Activated CD4-positive, alpha-beta T cell treated with anti-CD3 and anti-CD28 coated beads for 48 hours (primary cell): Measurements from ENCODE around the gene RUNX2.

ENCODE experiments used
- DNase-seq: peaks from one replicate; pipeline ENCODE4 v3.0.0-alpha.2; 2020

The RUNX2 gene

GRCh38 chr6:45491048-45491735 is 163.1 kb downstream of the RUNX2 start:
- no peak for DNase-seq

GRCh38 chr6:45491874-45492273 is 163.7 kb downstream of the RUNX2 start:
- DNase-seq: no peak

- no peak for DNase-seq
Observed at GRCh38 chr6:45493761-45494160, 165.6 kb downstream of the RUNX2 start.

DNA sequence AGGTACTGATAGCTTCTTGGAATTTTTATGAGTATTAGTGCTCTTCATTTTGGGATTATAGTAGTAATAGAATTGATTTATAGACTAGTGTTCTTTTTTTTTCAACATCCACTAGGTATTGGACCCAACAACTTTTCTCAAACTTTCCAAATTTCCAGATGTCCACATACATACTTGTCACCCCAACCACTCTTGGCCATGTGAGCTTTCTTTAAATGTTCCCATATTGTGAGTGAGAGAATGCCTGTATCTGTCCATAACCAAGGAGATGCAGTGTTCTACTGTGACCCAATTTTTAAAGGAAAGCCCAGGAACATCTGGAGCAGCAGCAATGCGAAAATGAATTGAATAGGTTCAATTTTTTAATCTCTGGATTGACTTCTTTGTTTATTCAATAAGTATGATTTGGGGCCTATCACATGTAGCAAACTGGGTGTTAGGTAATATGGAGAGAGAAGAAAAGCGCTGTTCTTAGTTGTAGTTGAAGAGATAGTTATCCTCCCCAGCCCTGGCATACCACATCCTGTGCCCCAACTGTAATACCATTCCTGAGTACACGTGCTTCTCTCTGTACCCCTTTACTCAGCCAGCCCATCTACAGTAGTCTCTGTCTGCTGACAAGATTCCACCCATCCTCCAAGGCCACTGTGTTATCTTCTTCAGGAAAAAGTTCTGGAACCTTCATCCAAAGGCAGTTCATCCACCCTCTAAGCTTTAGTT is 166.4 kb downstream of the RUNX2 start:
- no peak for DNase-seq

GRCh38 chr6:45495429-45496084 is 167.4 kb downstream of the RUNX2 start:
- no peak for DNase-seq

GRCh38 chr6:45496085-45496433 is 167.9 kb downstream of the RUNX2 start:
- no peak for DNase-seq

- no peak for DNase-seq
Observed at GRCh38 chr6:45498591-45498990, 170.5 kb downstream of the RUNX2 start.

DNA sequence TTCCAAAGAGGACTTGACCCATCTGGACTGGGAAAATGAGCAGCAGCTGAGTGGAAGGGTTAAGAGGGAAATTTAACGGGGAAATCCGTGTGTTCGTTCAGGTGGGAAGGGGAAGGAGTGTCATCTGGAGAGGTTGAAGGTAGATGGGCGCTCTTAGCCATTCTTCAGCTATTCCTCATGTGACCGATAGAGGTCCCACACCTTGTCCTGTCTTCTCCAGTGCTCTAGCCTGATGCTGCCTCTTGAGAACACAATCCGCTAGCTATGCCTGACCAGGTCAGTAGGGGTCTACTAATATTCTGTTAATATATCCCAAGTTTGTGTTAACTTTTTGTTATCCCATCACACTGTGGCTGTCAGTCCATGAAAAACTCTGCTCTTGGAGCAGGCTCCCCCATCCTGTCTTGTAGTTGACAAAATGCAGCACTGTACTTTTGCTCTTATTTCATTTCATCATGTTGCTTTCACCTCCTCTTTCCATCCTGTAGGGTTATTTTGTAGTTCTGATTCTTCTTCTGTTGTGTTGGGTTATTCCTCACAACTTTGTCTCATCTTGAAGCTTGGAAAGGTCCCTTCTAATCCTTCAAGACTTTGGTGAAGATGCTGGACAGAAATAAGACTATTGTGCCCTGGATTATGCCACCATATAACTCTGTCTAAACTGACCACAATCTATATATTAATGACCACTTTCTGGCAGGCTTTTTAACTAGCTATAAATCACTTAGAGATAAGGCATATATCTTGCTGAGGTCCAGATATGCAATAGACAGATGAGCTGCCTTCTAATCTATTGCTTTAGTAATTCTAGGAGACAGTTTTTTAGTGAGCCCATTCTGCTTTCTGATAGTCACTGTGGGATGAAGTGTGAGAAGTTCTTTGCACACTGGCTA is 173.0 kb downstream of the RUNX2 start:
- DNase-seq: no peak

DNA sequence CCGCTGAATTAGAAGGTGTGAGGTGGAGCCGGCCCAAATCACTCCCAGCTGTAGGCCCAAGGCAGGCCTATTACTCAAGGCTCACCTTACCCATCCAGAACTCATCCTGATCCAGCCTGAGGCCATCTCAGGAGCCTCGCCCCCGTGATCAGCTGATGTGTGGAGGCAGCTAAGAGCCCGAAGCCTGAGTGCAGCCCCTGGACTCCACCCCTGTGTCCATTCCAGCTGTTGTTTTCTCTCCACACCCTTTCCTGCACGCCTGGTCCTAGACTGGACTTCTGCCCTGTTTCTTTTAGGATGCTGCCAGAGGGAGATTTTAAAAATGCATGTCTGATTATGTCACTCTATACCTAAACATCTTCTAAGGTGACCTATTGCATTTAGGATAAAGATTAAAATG is 174.3 kb downstream of the RUNX2 start:
- DNase-seq: no peak

DNA sequence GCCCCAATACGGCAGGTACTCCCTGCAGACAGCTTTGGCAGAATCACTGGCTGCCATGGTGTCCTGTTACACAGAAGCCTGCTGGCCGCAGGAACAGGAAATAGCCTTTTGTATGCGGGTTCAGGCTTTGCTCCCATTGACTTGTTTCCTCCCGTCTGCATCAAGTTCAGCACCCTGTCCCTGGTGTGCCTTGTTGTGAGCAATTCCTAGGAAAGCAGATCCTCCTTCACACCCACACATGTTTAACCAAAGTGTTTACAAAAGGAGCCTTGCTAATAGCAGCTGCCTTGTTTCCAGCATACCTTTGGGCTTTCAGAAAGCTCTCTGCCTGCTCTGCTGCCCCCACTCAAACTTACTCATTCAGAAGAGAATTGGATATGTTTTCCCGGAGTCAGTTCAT is 176.8 kb downstream of the RUNX2 start:
- no peak for DNase-seq

DNA sequence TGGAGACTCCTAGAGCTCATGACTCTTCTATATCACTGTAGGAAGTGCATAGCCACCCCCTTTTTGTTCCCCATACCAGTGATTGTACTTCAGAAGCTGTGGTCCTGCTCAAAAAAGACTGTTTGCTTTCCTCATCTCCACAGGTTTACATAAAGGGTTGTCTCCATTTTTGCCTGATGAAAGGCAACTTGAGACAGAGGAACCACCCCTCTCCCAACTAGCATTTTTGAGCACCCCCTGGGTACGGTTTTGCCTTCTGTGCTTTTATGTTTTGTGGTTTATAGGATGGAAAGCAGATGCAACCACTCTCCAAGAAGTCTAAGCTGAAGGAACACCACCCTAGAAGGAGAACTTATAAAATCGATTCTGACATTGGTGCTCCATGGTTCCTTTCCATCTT is 177.3 kb downstream of the RUNX2 start:
- no peak for DNase-seq

DNA sequence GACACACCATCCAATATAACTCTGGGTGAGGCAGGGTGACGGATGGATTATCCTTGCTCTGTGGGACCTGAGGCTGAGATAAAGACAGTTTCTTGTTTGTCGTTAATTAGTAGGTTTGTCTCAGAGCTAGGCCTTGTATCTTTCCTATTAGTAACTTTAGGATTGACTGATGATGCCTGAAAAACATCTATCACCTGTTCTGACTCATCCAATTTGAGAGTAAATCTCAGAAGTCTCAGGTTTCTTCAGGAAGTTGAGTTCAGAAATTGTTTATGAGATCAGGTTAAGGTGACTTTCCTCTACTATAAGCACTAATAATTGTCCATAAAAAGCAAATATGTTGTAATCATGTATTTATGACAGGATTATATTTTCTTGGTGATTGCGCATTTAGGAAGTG is 179.1 kb downstream of the RUNX2 start:
- DNase-seq: no peak

- DNase-seq: no peak
Observed at GRCh38 chr6:45509426-45509825, 181.3 kb downstream of the RUNX2 start.

DNA sequence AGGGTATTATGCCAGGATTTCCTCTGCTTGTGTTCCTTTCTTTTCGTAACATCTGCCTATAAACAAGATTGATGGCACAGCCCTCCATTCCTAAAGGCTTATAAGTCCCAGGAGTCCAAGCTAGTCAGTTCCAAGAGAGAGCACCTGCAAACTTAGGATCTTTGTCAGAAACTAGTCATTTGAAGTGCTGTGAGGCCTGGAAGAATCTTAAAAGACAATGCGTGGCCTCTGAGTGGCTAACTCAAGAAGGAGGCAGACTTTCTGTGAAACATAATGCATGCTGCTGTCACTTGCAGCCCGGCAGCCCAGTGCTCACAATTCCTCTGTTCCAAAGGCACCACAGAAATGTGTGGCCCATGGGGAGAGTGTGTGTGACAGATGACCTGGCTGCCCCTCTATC is 184.6 kb downstream of the RUNX2 start:
- DNase-seq: no peak

DNA sequence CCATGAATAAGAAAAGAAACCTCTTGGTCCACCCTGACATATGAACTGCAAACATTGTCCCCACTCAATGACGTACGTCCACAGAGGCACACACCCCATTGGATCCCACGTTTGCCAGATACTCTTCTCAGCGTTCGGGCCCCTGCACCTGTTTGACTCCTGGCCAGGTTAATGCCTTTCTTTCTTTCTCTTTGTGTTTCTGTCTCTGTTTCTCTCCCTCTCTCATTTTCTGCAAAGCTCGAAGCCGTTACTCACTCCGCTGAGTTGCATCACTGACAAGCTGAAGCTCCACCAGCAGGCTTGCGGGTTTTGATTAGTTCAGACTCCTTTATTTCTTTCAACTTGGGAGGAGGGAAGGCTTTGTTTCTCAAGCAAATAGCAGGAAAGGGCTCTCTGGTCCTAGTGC is 185.1 kb downstream of the RUNX2 start:
- no peak for DNase-seq

DNA sequence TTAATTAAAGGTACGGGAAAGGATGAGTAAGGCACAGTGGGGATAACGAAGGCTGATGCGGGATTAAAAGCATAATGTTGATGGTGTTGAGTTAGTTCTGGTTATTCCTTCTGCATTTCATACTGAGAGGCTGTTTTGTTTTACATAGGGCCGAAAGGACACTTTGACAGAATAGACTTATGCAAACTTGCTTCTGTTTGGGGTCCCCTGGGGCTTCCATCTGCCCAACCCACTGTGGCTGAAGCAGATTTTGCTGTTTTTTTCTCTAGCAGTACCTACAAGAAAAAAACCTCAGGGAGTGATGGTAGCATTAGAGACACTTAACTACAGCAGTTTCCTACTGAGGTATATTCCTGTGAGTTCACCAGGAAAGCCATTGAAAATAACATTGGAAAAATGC is 185.7 kb downstream of the RUNX2 start:
- no peak for DNase-seq

- no peak for DNase-seq
Observed at GRCh38 chr6:45514454-45515230, 186.5 kb downstream of the RUNX2 start.

GRCh38 chr6:45518013-45518720 is 190.0 kb downstream of the RUNX2 start:
- no peak for DNase-seq

GRCh38 chr6:45521226-45521625 is 193.1 kb downstream of the RUNX2 start:
- no peak for DNase-seq

DNA sequence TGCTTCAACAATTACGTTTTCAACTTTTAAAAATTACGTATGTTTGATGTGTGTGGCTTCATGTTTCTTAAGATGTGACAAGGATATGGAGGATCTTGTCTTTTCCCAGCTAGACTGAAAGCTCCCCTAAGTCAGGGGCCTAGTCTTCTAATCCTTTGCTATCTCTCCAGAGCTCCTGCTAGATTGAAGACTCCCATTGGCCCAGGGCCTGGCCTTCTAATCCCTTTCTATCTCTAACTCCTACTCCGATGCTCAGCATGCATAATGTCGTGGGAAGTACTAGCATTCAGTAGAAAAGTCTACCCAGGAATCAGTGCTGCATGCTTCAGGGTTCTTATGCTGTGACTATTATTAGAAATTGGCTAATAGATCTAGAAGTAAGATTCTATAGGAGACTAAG is 194.4 kb downstream of the RUNX2 start:
- no peak for DNase-seq

DNA sequence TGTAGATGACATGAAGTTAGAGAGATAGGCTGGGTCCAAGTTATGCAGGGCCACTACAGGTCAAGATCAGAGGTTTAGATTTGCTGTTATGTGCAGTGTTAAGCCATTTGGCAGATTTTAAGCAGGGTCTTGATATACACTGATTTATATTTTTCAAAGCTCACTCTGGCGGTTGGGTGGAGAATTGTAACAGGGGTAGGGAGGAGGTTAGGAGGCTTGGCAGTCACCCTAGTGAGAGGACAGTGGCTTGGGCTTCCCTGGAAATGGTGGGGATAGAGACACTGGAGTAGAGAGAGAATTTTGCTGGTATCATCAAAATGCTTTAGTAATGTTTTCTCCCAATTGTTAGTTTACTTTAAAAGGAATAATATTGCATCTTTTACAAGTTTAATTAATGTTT is 199.1 kb downstream of the RUNX2 start:
- DNase-seq: no peak
